SH-SY5Y (cell line): ENCODE results near the gene RAD51B.

Experiments
- GATA2 ChIP-seq: IDR thresholded peaks from 2 replicates; pipeline ENCODE4 v1.6.1; 2011; ENCODE audit warnings: mild to moderate bottlenecking, low read depth, low read length
- GATA3 ChIP-seq: IDR thresholded peaks from 2 replicates; pipeline ENCODE4 v1.6.1; 2011; ENCODE audit warnings: low read depth, mild to moderate bottlenecking, low read length, moderate library complexity

GRCh38 chr14:68571928-68572525, 752.4 kb downstream of the RAD51B start:
- TF ChIP-seq GATA3 (no peak), GATA2 (no peak)
